ENCODE results near the gene CLMN.

Gene CLMN

DNA sequence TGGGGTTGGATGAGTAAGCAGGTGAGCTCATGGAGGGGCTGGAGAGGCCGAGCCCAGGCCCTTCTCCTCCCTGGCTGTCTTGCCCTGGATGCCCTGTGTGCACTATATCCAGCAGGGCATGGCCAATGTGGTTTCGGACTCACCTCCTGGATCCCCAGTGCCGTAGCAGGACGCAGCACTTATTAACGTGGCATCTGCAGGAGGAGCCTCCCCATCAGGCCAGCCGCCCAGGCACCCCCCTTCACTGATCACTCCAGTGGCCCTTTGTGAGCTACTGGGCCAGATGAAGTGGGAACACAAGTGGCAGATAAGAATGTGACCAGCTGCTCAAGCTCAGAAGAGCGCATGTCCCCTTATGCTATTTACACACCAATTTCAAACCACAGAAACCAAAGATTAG, 119.3 kb downstream of the CLMN start:
- TF ChIP-seq POLR2AphosphoS5 (IDR thresholded peaks at IDR 0.05; ENCODE audit: low read depth), result no peak
- no peaks in the 10 kb centered on the region for H3K27me3 ChIP-seq (ENCODE audit: insufficient read depth, poor library complexity, severe bottlenecking)
- no peak overlapping the region for H3K27ac ChIP-seq (replicated peaks)
- no peak for DNase-seq (ENCODE audit: low read depth in 1 of 2, low spot score in 1 of 2)
- no peak overlapping the region for H3K4me3 ChIP-seq (replicated peaks; ENCODE audit: insufficient read depth, low read length)

GRCh38 chr14:95199298-95199983, 120.3 kb downstream of the CLMN start:
- no peaks in the 10 kb centered on the region for H3K27me3 ChIP-seq (ENCODE audit: insufficient read depth, poor library complexity, severe bottlenecking)
- DNase-seq (ENCODE audit: low read depth in 1 of 2, low spot score in 1 of 2), result no peak
- H3K4me3 ChIP-seq (replicated peaks; ENCODE audit: insufficient read depth, low read length), result no peak overlapping the region
- TF ChIP-seq SPI1 (IDR thresholded peaks at IDR 0.05; ENCODE audit: borderline replicate concordance, low read depth) (no peak), POLR2AphosphoS5 (IDR thresholded peaks at IDR 0.05; ENCODE audit: low read depth) (no peak), GABPA (IDR thresholded peaks at IDR 0.05; ENCODE audit: low read depth) (no peak)
- TF ChIP-seq, protein P1, sequence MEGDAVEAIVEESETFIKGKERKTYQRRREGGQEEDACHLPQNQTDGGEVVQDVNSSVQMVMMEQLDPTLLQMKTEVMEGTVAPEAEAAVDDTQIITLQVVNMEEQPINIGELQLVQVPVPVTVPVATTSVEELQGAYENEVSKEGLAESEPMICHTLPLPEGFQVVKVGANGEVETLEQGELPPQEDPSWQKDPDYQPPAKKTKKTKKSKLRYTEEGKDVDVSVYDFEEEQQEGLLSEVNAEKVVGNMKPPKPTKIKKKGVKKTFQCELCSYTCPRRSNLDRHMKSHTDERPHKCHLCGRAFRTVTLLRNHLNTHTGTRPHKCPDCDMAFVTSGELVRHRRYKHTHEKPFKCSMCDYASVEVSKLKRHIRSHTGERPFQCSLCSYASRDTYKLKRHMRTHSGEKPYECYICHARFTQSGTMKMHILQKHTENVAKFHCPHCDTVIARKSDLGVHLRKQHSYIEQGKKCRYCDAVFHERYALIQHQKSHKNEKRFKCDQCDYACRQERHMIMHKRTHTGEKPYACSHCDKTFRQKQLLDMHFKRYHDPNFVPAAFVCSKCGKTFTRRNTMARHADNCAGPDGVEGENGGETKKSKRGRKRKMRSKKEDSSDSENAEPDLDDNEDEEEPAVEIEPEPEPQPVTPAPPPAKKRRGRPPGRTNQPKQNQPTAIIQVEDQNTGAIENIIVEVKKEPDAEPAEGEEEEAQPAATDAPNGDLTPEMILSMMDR (IDR thresholded peaks at IDR 0.05; ENCODE audit: insufficient read depth, low read length), result no peak
- TF ChIP-seq, protein P2, sequence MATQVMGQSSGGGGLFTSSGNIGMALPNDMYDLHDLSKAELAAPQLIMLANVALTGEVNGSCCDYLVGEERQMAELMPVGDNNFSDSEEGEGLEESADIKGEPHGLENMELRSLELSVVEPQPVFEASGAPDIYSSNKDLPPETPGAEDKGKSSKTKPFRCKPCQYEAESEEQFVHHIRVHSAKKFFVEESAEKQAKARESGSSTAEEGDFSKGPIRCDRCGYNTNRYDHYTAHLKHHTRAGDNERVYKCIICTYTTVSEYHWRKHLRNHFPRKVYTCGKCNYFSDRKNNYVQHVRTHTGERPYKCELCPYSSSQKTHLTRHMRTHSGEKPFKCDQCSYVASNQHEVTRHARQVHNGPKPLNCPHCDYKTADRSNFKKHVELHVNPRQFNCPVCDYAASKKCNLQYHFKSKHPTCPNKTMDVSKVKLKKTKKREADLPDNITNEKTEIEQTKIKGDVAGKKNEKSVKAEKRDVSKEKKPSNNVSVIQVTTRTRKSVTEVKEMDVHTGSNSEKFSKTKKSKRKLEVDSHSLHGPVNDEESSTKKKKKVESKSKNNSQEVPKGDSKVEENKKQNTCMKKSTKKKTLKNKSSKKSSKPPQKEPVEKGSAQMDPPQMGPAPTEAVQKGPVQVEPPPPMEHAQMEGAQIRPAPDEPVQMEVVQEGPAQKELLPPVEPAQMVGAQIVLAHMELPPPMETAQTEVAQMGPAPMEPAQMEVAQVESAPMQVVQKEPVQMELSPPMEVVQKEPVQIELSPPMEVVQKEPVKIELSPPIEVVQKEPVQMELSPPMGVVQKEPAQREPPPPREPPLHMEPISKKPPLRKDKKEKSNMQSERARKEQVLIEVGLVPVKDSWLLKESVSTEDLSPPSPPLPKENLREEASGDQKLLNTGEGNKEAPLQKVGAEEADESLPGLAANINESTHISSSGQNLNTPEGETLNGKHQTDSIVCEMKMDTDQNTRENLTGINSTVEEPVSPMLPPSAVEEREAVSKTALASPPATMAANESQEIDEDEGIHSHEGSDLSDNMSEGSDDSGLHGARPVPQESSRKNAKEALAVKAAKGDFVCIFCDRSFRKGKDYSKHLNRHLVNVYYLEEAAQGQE (IDR thresholded peaks at IDR 0.05; ENCODE audit: insufficient replicate concordance, low read depth), result no peak
- no peak overlapping the region for H3K27ac ChIP-seq (replicated peaks)

GRCh38 chr14:95198320-95198719, 121.4 kb downstream of the CLMN start:
- Histone ChIP-seq H3K27me3 (ENCODE audit: insufficient read depth, poor library complexity, severe bottlenecking) (no peaks in the 10 kb centered on the region), H3K27ac (replicated peaks) (no peak overlapping the region), H3K4me3 (replicated peaks; ENCODE audit: insufficient read depth, low read length) (no peak overlapping the region)
- TF ChIP-seq, protein P1 (IDR thresholded peaks at IDR 0.05; ENCODE audit: insufficient read depth, low read length), result no peak
- TF ChIP-seq GABPA (IDR thresholded peaks at IDR 0.05; ENCODE audit: low read depth) (no peak), SPI1 (IDR thresholded peaks at IDR 0.05; ENCODE audit: borderline replicate concordance, low read depth) (no peak)
- TF ChIP-seq, protein P2 (IDR thresholded peaks at IDR 0.05; ENCODE audit: insufficient replicate concordance, low read depth), result no peak
- no peak for DNase-seq (ENCODE audit: low read depth in 1 of 2, low spot score in 1 of 2)

GRCh38 chr14:95197551-95197950, 122.2 kb downstream of the CLMN start:
- Histone ChIP-seq H3K4me3 (replicated peaks; ENCODE audit: insufficient read depth, low read length) (no peak overlapping the region), H3K27ac (replicated peaks) (no peak overlapping the region), H3K27me3 (ENCODE audit: insufficient read depth, poor library complexity, severe bottlenecking) (no peaks in the 10 kb centered on the region)
- DNase-seq (ENCODE audit: low read depth in 1 of 2, low spot score in 1 of 2), result no peak
- no peak for TF ChIP-seq SPI1 (IDR thresholded peaks at IDR 0.05; ENCODE audit: borderline replicate concordance, low read depth)
- no peak for TF ChIP-seq GABPA (IDR thresholded peaks at IDR 0.05; ENCODE audit: low read depth)
- TF ChIP-seq POLR2AphosphoS5 (IDR thresholded peaks at IDR 0.05; ENCODE audit: low read depth), result no peak
- TF ChIP-seq, protein P2 (IDR thresholded peaks at IDR 0.05; ENCODE audit: insufficient replicate concordance, low read depth), result no peak
- TF ChIP-seq, protein P1 (IDR thresholded peaks at IDR 0.05; ENCODE audit: insufficient read depth, low read length), result no peak
